GM12878 (cell line): ENCODE results near the gene DYRK4. TPM values are rescaled to one million over a fixed set of nuclear protein-coding genes. Genes with fewer than 3 reads are reported as not detected.

ENCODE experiments used
- ATAC-seq: fragments of 200-7000 bp; cut with Tn5 transposase; 3 replicates; pipeline ENCODE4 v1.9.1; 2020; ENCODE audit warnings: mild to moderate bottlenecking, moderate library complexity
- BruUV-seq: library from RNA; stranded (reverse); fragments of 400-500 nt; replicated peaks from 2 replicates; lab custom pipeline; 2021; lab: Mats Ljungman, UMichigan
- CTCF ChIA-PET: fragments of 300-600 bp; sonication (Branson Sonifier 250); formaldehyde crosslinking; extraction: SDS; loops from one replicate; lab custom pipeline; 2021; ENCODE audit warnings: inconsistent platforms; lab: Yijun Ruan, JAX
- POLR2A ChIA-PET: fragments of 350-600 bp; formaldehyde crosslinking; extraction: SDS; loops from one replicate; lab custom pipeline; 2021; ENCODE audit warnings: inconsistent platforms; lab: Charles Lee
- RAD21 ChIA-PET: fragments of 300-600 bp; sonication (Branson Sonifier 250); formaldehyde crosslinking; loops from one replicate; lab custom pipeline; 2023; ENCODE audit warnings: antibody characterized with exemption; ENCODE audit not compliant: unreplicated experiment; lab: Charles Lee
- SMC1A ChIA-PET: fragments of 300-600 bp; sonication (Branson Sonifier 250); formaldehyde crosslinking; loops from one replicate; lab custom pipeline; 2023; ENCODE audit not compliant: unreplicated experiment, uncharacterized antibody; lab: Charles Lee
- DNase-seq: peaks from one replicate; pipeline ENCODE4 v3.0.0-alpha.2; 2011; ENCODE audit warnings: low read depth, low spot score
- FAIRE-seq: peaks from 3 replicates; lab custom pipeline; 2011; peaks lifted over from hg19 to GRCh38; lab: Jason Lieb, UNC
- H2AFZ ChIP-seq: 2 replicates; pipeline ENCODE4 v1.6.0; 2011; ENCODE audit warnings: low read depth, low read length, control low read depth; ENCODE audit not compliant: control insufficient read depth
- H3K27ac ChIP-seq: 2 replicates; pipeline ENCODE4 v1.5.1; 2011; ENCODE audit warnings: control low read depth; ENCODE audit not compliant: control insufficient read depth, insufficient read depth
- H3K27me3 ChIP-seq, 2 experiments: replicated peaks in 1 of 2; 2 replicates each; pipeline versions ENCODE4 v1.6.0 to v1.6.1; 2011; ENCODE audit warnings: low read length in 1 of 2; ENCODE audit not compliant: control insufficient read depth in 2 of 2, insufficient read depth in 2 of 2
- H3K36me3 ChIP-seq, 2 experiments: 2 replicates each; pipeline ENCODE4 v1.5.1; 2011; ENCODE audit warnings: low read length in 1 of 2; ENCODE audit not compliant: control insufficient read depth in 2 of 2, insufficient read depth in 2 of 2
- H3K4me1 ChIP-seq: 2 replicates; pipeline ENCODE4 v1.6.1; 2011; ENCODE audit warnings: mild to moderate bottlenecking, low read length, moderate library complexity, mixed read lengths; ENCODE audit not compliant: control insufficient read depth, insufficient read depth
- H3K4me2 ChIP-seq: 2 replicates; pipeline ENCODE4 v1.6.0; 2011; ENCODE audit warnings: control low read depth; ENCODE audit not compliant: control insufficient read depth, insufficient read depth
- H3K4me3 ChIP-seq: fragments of 200-600 bp; sonication (generic); 2 replicates; pipeline ENCODE4 v1.5.1; 2016
- H3K79me2 ChIP-seq: 2 replicates; pipeline ENCODE4 v1.6.0; 2011; ENCODE audit warnings: low read length; ENCODE audit not compliant: control insufficient read depth, insufficient read depth
- H3K9ac ChIP-seq: 2 replicates; pipeline ENCODE4 v1.8.0; 2011; ENCODE audit warnings: low read length, control low read depth, mixed read lengths; ENCODE audit not compliant: control insufficient read depth, insufficient read depth
- H3K9me3 ChIP-seq: replicated peaks from 3 replicates; pipeline ENCODE4 v1.5.1; 2011; ENCODE audit warnings: mild to moderate bottlenecking, low read length; ENCODE audit not compliant: control insufficient read depth, insufficient read depth
- H4K20me1 ChIP-seq: 2 replicates; pipeline ENCODE4 v1.6.0; 2011; ENCODE audit not compliant: control insufficient read depth, insufficient read depth
- ATF7 ChIP-seq: fragments of 450-650 bp; IDR thresholded peaks from 2 replicates; pipeline ENCODE4 v1.6.1; 2016; ENCODE audit warnings: low read depth, mild to moderate bottlenecking
- BRCA1 ChIP-seq: IDR thresholded peaks from 2 replicates; pipeline ENCODE4 v1.6.1; 2011; ENCODE audit warnings: low read depth, low read length, improper control_type of control experiment
- CREM ChIP-seq: IDR thresholded peaks from 2 replicates; pipeline ENCODE4 v1.6.1; 2014; ENCODE audit warnings: antibody characterized with exemption, low read depth
- MTA2 ChIP-seq: fragments of 450-650 bp; IDR thresholded peaks from 2 replicates; pipeline ENCODE4 v1.6.1; 2016; ENCODE audit warnings: low read depth, mild to moderate bottlenecking, moderate library complexity
- NFYA ChIP-seq: IDR thresholded peaks from 2 replicates; pipeline ENCODE4 v1.6.1; 2011; ENCODE audit warnings: low read depth, mild to moderate bottlenecking, low read length, improper control_type of control experiment, borderline replicate concordance
- POLR2A ChIP-seq: IDR thresholded peaks from 2 replicates; pipeline ENCODE4 v1.6.1; 2011; ENCODE audit warnings: low read depth, mild to moderate bottlenecking, low read length
- POLR2AphosphoS5 ChIP-seq: IDR thresholded peaks from 2 replicates; pipeline ENCODE4 v1.6.1; 2011; ENCODE audit warnings: mild to moderate bottlenecking, low read length, inconsistent platforms
- RELA ChIP-seq: fragments of 450-650 bp; IDR thresholded peaks from 2 replicates; pipeline ENCODE4 v1.8.0; 2014; ENCODE audit warnings: borderline replicate concordance; ENCODE audit not compliant: partially characterized antibody
- SMAD5 ChIP-seq: IDR thresholded peaks from 2 replicates; pipeline ENCODE4 v1.6.1; 2016; ENCODE audit warnings: antibody characterized with exemption, low read depth
- TAF1 ChIP-seq: IDR thresholded peaks from 2 replicates; pipeline ENCODE4 v1.6.1; 2011; ENCODE audit warnings: mild to moderate bottlenecking, low read depth, low read length, borderline replicate concordance
- WRNIP1 ChIP-seq: IDR thresholded peaks from 2 replicates; pipeline ENCODE4 v1.6.1; 2011; ENCODE audit warnings: low read depth, low read length, improper control_type of control experiment, borderline replicate concordance
- WGBS: methylation state at CpG from one replicate; pipeline ENCODE4 v1.1.6; 2016; ENCODE audit warnings: low lambda C conversion rate; ENCODE audit not compliant: insufficient replicate concordance, insufficient coverage; ENCODE audit errors: missing lambda C conversion rate; 5-methylcytosine and 5-hydroxymethylcytosine counted together
- in situ Hi-C: fragments of 300-500 bp; cut with MboI; formaldehyde crosslinking; loops from 9 replicates; pipeline ENCODE4 v1.14.3; 2018; ENCODE audit warnings: mixed read lengths
- intact Hi-C: fragments of 100-400 bp; cut with micrococcal nuclease; formaldehyde crosslinking; loops from one replicate; pipeline ENCODE4 v1.14.2; 2022; ENCODE audit not compliant: unreplicated experiment
- polyA plus RNA-seq, 11 experiments: library from polyadenylated mRNA; depleted of rRNA in 4 of 11; unstranded in 6 of 11; stranded (reverse) in 5 of 11; fragments of >200 nt; fragmentation: Nextera tagmentation in 4 of 11; fragmentation: Illumina TruSeq in 1 of 11; extraction: Ambion mirVana in 4 of 11; extraction: Trizol in 1 of 11; gene quantifications; 1 replicate in 1 of 11; 2 replicates in 10 of 11; pipeline versions ENCODE4 v1.2.1 to v1.2.3, GENCODE V29; 2011 to 2016; ENCODE audit warnings: inconsistent platforms in 2 of 11, missing spikeins in 2 of 11, low read depth in 1 of 11
- total RNA-seq, 4 experiments: library from RNA; depleted of rRNA in 3 of 4; stranded (reverse); fragments of >200 nt in 3 of 4; fragmentation: Illumina TruSeq in 1 of 4; extraction: Trizol in 1 of 4; gene quantifications; 2 replicates each; pipeline versions ENCODE4 v1.2.1 to v1.2.3, GENCODE V29; 2013 to 2021

The DYRK4 gene
- total and polyA plus RNA-seq, 10 of the 15 experiments (the other 5 are each of a cell fraction or from before 2014, with no cell fraction given): 30.8 to 66.7 (median 46.8) TPM

DNA sequence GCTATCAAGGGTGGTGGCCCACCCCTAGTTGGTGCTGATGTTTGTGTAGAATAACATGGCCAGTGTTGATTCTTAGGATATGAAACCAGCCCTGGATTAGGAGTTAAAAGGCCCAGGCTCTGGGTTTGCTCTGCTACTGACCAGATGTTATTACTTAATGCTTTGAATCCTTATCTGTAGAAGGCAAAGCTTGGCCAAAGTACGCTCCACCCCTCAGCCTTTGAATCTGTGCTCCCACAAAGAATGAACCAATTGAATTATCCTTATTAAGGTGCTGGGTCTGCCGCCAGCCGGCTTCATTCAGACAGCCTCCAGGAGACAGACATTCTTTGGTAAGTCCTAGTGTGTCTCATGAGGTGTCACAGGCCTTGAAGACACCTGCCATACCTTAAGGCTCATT lies 45.0 kb downstream of the DYRK4 start:
- TF ChIP-seq CREM (no peak), RELA (no peak), MTA2 (no peak), WRNIP1 (no peak), POLR2AphosphoS5 (no peak), SMAD5 (no peak), NFYA (no peak), POLR2A (no peak), BRCA1 (no peak), TAF1 (no peak), ATF7 (no peak)
- ChIA-PET RAD21 (no interaction called here), CTCF (no interaction called here), POLR2A (no interaction called here), SMC1A (no interaction called here)
- no peak for DNase-seq
- no peak overlapping the region for H3K4me2 ChIP-seq
- ATAC-seq: no peak
- in situ Hi-C loops: no loop called here
- H4K20me1 ChIP-seq: no peaks in the 10 kb centered on the region
- H2AFZ ChIP-seq: no peak overlapping the region
- no peak overlapping the region for H3K4me3 ChIP-seq
- 97% methylated on average over 3 of the region's 3 CpGs for WGBS
- H3K27me3 ChIP-seq: no peaks in the 10 kb centered on the region
- intact Hi-C loops: loop anchor here (10.0 kb wide), 1 partner anchor 148 kb away; no protein-coding TSS in a partner anchor
- FAIRE-seq: no peak
- BruUV-seq: no TSS peak
- no peaks in the 10 kb centered on the region for H3K9me3 ChIP-seq
- H3K4me1 ChIP-seq: no peaks in the 10 kb centered on the region
- no peak overlapping the region for H3K27ac ChIP-seq
- H3K9ac ChIP-seq: no peak overlapping the region
- peaks cover 9% of the 10 kb centered on the region for H3K79me2 ChIP-seq
- H3K36me3 ChIP-seq: peaks cover 0 to 6% of the 10 kb centered on the region in 2 experiments; a peak in 3 of 4 replicates
